Suprapubic skin (tissue), 4 donors: ENCODE data around the gene COL8A1. TPM values are rescaled to one million over a fixed set of nuclear protein-coding genes. Genes with fewer than 3 reads are reported as not detected.

Experiments
- DNase-seq, 2 donors: peaks; one replicate each; pipeline ENCODE4 v3.0.0-alpha.2; 2019; ENCODE audit warnings: low spot score in 2 of 2
- H3K27ac ChIP-seq: fragments of 200-600 bp; sonication (generic); one replicate; pipeline ENCODE4 v1.5.1; 2019
- H3K27me3 ChIP-seq: fragments of 200-600 bp; sonication (generic); one replicate; pipeline ENCODE4 v1.5.1; 2019
- H3K36me3 ChIP-seq: fragments of 200-600 bp; sonication (generic); one replicate; pipeline ENCODE4 v1.5.1; 2019
- H3K4me1 ChIP-seq: fragments of 200-600 bp; sonication (generic); one replicate; pipeline ENCODE4 v1.5.1; 2019
- H3K4me3 ChIP-seq: fragments of 200-600 bp; sonication (generic); one replicate; pipeline ENCODE4 v1.5.1; 2019; ENCODE audit warnings: mild to moderate bottlenecking
- H3K9me3 ChIP-seq: fragments of 200-600 bp; sonication (generic); one replicate; pipeline ENCODE4 v1.5.1; 2019
- CTCF ChIP-seq, 2 donors: fragments of 200-600 bp in 1 of 2; fragments of 450-650 bp in 1 of 2; sonication (generic) in 1 of 2; IDR thresholded peaks; one replicate each; pipeline ENCODE4 v1.5.1; 2016 to 2019; ENCODE audit warnings: antibody characterized with exemption in 2 of 2, mild to moderate bottlenecking in 1 of 2, moderate library complexity in 1 of 2
- EP300 ChIP-seq: sonication (generic); formaldehyde crosslinking; IDR thresholded peaks from one replicate; pipeline ENCODE4 v1.6.1; 2017; ENCODE audit warnings: antibody characterized with exemption
- POLR2A ChIP-seq, 2 donors: fragments of 450-650 bp; IDR thresholded peaks; one replicate each; pipeline ENCODE4 v1.6.1; 2017; ENCODE audit warnings: antibody characterized with exemption in 2 of 2, mild to moderate bottlenecking in 2 of 2, moderate library complexity in 2 of 2
- POLR2AphosphoS5 ChIP-seq, 3 donors: sonication (generic); formaldehyde crosslinking; IDR thresholded peaks; one replicate each; pipeline ENCODE4 v1.6.1; 2017; ENCODE audit warnings: antibody characterized with exemption in 3 of 3
- WGBS: methylation state at CpG from one replicate; pipeline ENCODE4 v1.1.5; 2018; 5-methylcytosine and 5-hydroxymethylcytosine counted together
- total RNA-seq, 4 donors: library from RNA; depleted of rRNA; stranded (reverse); fragments of >200 nt; gene quantifications; one replicate each; pipeline ENCODE4 v1.1.0, GENCODE V29; 2016

COL8A1 gene
- total RNA-seq, 4 donors from 2014 or later: 3.2 to 14.9 (median 5.6) TPM

- no peak for TF ChIP-seq POLR2A (IDR thresholded peaks at IDR 0.05)
- no peak for TF ChIP-seq CTCF (IDR thresholded peaks at IDR 0.05)
- TF ChIP-seq POLR2AphosphoS5 (IDR thresholded peaks at IDR 0.05): no peak
- TF ChIP-seq EP300: no peak
- DNase-seq: no peak
- Histone ChIP-seq H3K4me3 (no peak overlapping the region), H3K27ac (no peak overlapping the region), H3K27me3 (peaks cover 3% of the 10 kb centered on the region), H3K36me3 (no peaks in the 10 kb centered on the region), H3K9me3 (no peaks in the 10 kb centered on the region), H3K4me1 (no peaks in the 10 kb centered on the region)
- WGBS: 75% methylated on average over 4 of the region's 4 CpGs
Observed at GRCh38 chr3:99708207-99708745, 69.9 kb downstream of the COL8A1 start.

GRCh38 chr3:99709686-99710085 is 71.3 kb downstream of the COL8A1 start:
- WGBS: 96% methylated on average over 1 of the region's 1 CpG
- no peak for DNase-seq
- H3K27ac ChIP-seq: no peak overlapping the region
- no peaks in the 10 kb centered on the region for H3K4me1 ChIP-seq
- H3K36me3 ChIP-seq: no peaks in the 10 kb centered on the region
- H3K4me3 ChIP-seq: no peak overlapping the region
- no peaks in the 10 kb centered on the region for H3K9me3 ChIP-seq
- TF ChIP-seq CTCF (IDR thresholded peaks at IDR 0.05) (no peak), POLR2A (IDR thresholded peaks at IDR 0.05) (no peak), EP300 (no peak), POLR2AphosphoS5 (IDR thresholded peaks at IDR 0.05) (no peak)
- peaks cover 3% of the 10 kb centered on the region for H3K27me3 ChIP-seq

- no peak for DNase-seq
- peaks cover 3% of the 10 kb centered on the region for H3K27me3 ChIP-seq
- no peaks in the 10 kb centered on the region for H3K4me1 ChIP-seq
- no peak overlapping the region for H3K27ac ChIP-seq
- no peak overlapping the region for H3K4me3 ChIP-seq
- no peaks in the 10 kb centered on the region for H3K36me3 ChIP-seq
- TF ChIP-seq POLR2A (IDR thresholded peaks at IDR 0.05) (no peak), CTCF (IDR thresholded peaks at IDR 0.05) (no peak), POLR2AphosphoS5 (IDR thresholded peaks at IDR 0.05) (no peak), EP300 (no peak)
- 90% methylated on average over 3 of the region's 3 CpGs for WGBS
- H3K9me3 ChIP-seq: no peaks in the 10 kb centered on the region
Observed at GRCh38 chr3:99710094-99710493, 71.7 kb downstream of the COL8A1 start.

GRCh38 chr3:99711351-99711750 is 73.0 kb downstream of the COL8A1 start:
- no peak for DNase-seq
- 76% methylated on average over 4 of the region's 4 CpGs for WGBS
- Histone ChIP-seq H3K4me3 (no peak overlapping the region), H3K27me3 (peaks cover 3% of the 10 kb centered on the region), H3K9me3 (no peaks in the 10 kb centered on the region), H3K4me1 (no peaks in the 10 kb centered on the region), H3K36me3 (no peaks in the 10 kb centered on the region), H3K27ac (no peak overlapping the region)
- TF ChIP-seq POLR2AphosphoS5 (IDR thresholded peaks at IDR 0.05) (no peak), CTCF (IDR thresholded peaks at IDR 0.05) (no peak), POLR2A (IDR thresholded peaks at IDR 0.05) (no peak), EP300 (no peak)

- 78% methylated on average over 5 of the region's 5 CpGs for WGBS
- no peak for TF ChIP-seq EP300
- no peak for TF ChIP-seq POLR2AphosphoS5 (IDR thresholded peaks at IDR 0.05)
- no peak for TF ChIP-seq CTCF (IDR thresholded peaks at IDR 0.05)
- no peak for TF ChIP-seq POLR2A (IDR thresholded peaks at IDR 0.05)
- no peaks in the 10 kb centered on the region for H3K4me1 ChIP-seq
- no peaks in the 10 kb centered on the region for H3K36me3 ChIP-seq
- peaks cover 3% of the 10 kb centered on the region for H3K27me3 ChIP-seq
- H3K27ac ChIP-seq: no peak overlapping the region
- no peaks in the 10 kb centered on the region for H3K9me3 ChIP-seq
- DNase-seq: no peak
- H3K4me3 ChIP-seq: no peak overlapping the region
Observed at GRCh38 chr3:99712291-99712954, 74.0 kb downstream of the COL8A1 start.
